Posterior cingulate gyrus (tissue), 11 donors: ENCODE results near the gene HPCAL1.

Source experiments
- DNase-seq, 10 donors: peaks; one replicate each; pipeline versions ENCODE4 v3.0.0 to v3.0.0-alpha.2; 2020 to 2021; ENCODE audit warnings: mixed read lengths in 3 of 10
- intact Hi-C: fragments of 100-400 bp; cut with DNase I; formaldehyde crosslinking; loops from one replicate; pipeline ENCODE4 v1.15.1; 2023

The HPCAL1 gene

GRCh38 chr2:10426726-10427617 lies 124.3 kb downstream of the HPCAL1 start:
- intact Hi-C loops: no loop called here

DNA sequence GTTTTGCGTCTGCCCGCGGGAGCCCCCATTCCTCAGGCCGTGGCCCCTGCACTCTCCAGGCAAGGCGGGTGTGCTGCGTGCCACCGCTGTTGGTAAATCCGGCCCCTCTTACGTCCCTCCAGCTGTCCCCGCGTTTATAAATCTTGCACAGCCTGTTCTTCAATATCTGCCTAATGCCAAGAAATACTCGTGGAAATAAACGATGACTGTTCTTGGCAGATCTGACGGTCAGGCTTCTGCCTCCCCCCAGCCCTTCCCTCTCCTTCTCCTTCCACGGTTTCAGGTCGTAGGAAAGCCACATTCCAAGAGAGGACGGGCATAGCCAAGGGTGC lies 124.9 kb downstream of the HPCAL1 start:
- peak in 1 of 10 donors; percentile 28 for DNase-seq
- intact Hi-C loops: no loop called here

More at GRCh38 chr2:10426726-10427617, 124.3 kb downstream of the HPCAL1 start:
- peak in 2 of 10 donors; percentile 56 to 67 for DNase-seq

- DNase-seq: peak in 1 of 10 donors; percentile 42
These were observed 125.7 kb downstream of the HPCAL1 start for GRCh38 chr2:10428355-10428754.

DNA sequence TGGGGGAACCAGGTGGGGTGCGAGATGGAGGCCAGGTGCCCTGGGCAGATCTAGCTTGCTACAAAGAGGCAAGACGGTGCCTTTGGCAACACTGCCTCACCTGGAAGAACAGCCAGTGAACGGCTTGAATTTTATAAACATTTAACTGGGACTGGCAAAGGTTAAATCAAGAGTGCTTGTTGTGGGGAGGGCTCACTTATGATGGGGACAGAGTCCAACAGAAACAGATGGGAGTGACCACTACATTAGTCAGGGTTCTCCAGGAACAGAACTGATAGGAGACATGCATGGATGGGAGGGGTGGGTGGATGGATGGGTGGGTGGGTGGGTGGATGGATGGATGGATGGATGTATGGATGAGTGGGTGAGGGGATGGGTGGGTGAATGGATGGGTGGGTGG lies 126.2 kb downstream of the HPCAL1 start:
- intact Hi-C loops: no loop called here
- DNase-seq: peak in 1 of 10 donors; percentile 50

More at GRCh38 chr2:10428355-10428754, 125.7 kb downstream of the HPCAL1 start:
- intact Hi-C loops: no loop called here

DNA sequence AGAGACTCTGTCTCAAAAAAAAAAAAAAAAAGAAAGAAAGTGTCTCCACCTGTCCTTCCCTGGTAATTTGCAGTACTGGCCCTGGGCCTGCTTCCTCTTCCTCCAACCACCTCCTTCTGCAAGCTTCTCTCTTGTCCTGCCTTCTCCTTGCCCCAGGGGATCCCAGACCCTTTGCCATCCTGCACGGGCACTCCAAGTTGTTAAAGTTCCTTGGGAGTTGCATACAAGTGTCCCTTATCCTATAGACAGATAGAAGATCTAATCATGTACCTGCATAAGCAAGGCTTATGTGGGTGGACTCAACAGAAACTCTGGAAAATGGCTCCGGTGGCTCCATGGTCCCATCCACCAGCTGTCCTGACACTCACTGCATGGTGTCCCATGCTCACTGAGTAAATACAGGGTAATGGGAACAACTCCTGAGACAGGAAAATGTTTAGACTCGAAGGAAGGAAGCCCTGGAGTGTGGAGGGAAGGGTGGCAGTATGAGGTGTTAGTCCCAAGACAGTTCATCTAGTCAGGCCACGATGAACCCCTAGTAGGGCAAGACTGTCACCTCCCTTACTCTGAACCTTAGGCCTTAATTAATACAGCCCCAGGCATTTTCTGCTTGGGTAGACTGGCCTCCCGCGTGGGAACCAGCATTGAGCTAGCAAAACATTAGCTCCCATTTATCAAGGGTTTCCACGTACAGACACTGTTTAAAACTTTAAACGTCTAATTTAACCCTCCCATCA lies 128.3 kb downstream of the HPCAL1 start:
- no peak for DNase-seq
- intact Hi-C loops: no loop called here

GRCh38 chr2:10431797-10432196 lies 129.1 kb downstream of the HPCAL1 start:
- intact Hi-C loops: no loop called here
- peak in 2 of 10 donors; percentile 24 to 42 for DNase-seq

DNA sequence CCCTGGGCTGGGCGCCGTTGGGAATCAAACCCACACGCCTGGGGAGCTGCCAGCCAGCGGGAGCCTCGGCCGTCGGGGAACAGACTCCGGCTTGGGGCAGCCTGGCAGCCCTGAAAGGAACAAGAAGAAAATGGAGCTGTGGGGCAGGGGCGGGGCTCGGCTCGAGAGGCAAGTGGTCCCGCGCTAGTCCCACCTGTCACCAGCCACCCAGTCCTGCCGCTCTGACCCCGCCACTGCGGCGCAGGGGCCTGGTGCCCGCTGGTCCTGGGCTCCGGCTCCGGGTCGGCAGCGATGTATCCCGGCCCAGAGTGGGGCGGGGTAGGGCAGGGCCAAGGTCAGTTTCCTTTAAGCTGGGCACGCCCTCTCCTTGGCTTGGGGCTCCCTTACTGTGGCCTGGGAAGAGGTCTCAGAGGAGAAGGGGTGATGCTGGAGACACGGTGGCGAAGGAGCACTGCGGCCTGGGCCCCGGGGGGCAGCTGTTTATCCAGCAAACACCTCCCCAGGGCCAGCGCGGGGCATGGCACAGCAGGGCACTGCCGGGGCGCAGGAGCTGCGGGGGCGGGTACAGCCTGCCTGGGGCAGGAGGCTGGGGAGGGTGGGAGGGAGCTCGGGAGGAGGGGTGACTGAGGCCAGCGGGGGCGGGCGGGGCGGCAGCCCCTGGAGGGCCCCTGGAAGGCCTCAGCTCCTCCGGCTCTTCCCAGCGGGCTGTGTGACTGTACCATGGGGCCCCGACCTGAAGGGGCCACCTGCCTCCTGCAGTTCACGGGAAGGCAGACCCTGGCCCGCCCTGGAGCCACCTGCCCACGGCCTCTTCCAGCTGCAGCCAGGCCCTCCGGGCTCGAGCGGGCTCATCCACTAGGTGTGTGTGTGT lies 129.8 kb downstream of the HPCAL1 start:
- DNase-seq: peak in 2 of 10 donors; percentile 62 to 76
- intact Hi-C loops: no loop called here

DNA sequence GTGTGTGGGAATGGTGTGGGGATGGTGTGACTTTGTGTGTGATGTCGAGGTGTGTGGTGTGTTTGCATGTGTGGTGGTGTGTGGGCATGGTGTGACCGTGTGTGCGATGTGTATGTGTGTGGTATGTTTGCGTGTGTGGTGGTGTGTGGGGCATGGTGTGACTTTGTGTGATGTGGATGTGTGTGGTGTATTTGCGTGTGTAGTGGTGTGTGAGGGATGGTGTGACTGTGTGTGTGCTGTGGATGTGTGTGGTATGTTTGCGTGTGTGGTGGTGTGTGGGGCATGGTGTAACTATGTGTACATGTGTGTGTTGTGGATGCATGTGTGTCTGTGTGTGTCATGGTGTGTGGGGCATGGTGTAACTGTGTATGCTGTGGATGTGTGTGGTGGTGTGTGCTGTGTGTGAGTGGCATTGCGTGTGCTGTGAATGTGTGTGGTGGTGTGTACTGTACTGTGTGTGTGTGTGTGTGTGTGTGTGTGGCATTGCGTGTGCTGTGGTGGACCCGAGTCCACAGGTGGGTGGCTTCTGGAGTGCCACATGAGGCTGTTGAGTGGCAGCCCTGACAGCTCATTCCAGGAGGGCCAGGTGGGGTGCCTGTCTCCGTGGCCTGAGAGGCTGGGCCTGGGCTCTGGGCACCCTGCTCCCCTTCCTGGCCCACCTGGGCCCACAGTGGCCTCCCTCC lies 130.7 kb downstream of the HPCAL1 start:
- peak in 1 of 10 donors; percentile 46 for DNase-seq
- intact Hi-C loops: no loop called here

DNA sequence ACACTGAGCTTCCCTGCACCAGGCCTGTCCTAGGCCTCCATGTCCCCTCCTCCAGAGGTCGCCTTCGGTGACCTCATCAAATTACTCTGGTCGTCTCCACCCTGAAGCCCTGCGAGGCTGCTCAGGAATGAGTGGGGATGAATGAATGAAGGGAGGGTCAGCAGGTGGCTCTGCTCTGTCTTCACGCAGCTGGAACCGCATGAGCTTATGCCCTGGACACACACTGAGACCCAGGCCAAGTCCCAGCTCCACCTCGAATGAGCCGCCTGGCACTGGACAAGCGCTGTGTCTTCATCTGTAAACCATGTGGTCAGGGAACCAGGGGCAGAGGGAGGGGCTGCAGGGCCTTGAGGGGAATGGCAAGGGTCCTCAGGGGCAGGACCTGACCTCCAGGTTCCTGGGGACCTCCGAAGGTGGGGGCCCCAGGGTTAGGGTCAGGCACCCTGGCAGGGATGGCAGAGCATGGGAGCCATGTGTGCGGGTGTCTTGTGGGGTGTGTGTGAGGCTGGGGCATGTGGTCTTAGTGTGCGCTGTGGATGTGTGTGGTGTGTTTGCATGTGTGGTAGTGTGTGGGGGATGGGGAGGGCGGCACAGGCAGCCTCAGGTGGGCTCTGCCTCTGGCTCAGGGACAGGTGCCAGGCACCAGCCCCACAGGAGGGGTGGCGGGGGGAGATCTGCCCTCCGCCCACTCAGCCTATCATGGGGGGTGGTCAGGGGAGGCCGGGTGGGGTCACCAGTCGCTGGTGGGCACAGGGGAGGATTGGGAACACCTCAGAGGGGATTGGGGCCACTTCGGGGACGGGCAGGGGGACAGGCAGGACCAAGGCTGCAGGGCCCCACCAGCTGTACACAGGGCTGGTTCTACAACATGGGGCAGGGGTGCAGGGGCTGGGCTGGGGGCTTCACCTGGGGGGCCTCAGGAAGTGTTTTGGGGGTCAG lies 131.5 kb downstream of the HPCAL1 start:
- intact Hi-C loops: loop anchor here (2.0 kb wide), 1 partner anchor 361 kb away; no protein-coding TSS in a partner anchor
- DNase-seq: peak in 2 of 10 donors; percentile 46 to 73

DNA sequence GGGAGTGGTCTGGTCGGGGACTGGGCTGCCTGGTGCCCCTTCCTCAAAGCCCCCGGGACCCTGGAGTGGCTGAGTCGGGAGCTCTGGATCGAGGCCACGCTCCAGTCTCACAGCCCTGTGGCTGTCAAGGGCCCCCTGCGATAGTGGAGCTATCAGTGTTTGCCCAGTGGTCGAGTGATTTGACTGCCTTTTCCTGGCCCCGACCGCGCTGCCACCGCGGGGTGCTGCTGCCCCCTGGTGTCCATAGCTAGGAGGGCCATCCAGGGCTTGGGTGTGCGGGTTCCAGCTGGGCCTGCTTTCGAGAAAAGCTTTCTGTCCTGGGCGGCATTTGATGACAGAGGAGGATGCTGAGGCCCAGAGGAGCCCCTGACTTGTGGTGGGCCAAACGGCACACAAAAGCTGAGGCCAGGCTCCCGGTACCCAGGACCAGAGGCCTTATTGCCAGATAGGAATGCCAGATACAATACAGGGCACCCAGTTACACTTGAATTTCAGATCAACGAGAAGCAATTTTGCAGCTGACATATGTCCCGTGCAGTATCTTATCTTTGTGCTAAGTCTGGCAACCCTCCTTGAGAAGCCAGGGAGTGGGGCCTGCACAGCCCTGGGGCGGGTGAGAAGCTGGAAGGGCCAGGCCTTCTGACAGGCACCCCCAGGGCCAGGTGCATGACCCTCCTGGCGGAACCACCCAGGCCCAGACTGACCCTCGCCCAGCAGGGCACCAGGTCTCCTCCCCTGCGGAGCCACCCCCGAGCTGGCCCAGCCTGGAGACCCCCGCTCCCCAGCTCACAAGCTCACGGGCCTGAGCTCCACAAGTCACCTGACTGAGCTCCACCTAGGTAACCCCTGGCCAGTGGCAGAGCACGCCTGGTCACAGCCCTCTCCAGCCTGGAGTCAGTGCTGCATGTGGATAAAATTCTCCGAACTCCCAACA lies 132.4 kb downstream of the HPCAL1 start:
- DNase-seq: peak; percentile 54 to 96 (median 78)
- intact Hi-C loops: loop anchor here (1.0 to 2.0 kb wide), 2 partner anchors 311 to 362 kb away; no protein-coding TSS in a partner anchor

DNA sequence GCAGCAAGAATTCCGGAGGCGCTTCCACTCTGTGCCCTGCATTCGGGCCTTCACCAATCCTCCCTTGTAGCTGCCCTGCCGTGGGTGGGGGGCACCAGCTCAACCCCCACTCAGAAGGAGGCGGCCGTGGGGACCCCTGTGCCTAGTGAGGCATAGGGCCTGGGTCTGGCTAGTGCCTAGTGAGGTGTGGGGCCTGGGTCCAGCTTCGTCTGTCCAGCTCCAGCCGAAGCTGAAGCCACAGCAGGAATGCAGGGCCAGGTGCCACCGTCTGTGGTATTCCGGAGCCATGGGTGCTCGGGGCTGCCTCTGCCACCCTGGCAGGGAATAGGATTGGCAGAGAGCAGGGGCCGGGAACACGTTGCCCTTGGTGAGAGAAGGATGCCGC lies 133.1 kb downstream of the HPCAL1 start:
- peak in 1 of 10 donors; percentile 67 for DNase-seq

GRCh38 chr2:10436583-10437110 lies 133.9 kb downstream of the HPCAL1 start:
- intact Hi-C loops: no loop called here
- peak in 1 of 10 donors; percentile 69 for DNase-seq

More for the DNA sequence above, 133.1 kb downstream of the HPCAL1 start:
- intact Hi-C loops: loop anchor here (1.0 to 2.0 kb wide), 2 partner anchors 312 to 363 kb away; no protein-coding TSS in a partner anchor

DNA sequence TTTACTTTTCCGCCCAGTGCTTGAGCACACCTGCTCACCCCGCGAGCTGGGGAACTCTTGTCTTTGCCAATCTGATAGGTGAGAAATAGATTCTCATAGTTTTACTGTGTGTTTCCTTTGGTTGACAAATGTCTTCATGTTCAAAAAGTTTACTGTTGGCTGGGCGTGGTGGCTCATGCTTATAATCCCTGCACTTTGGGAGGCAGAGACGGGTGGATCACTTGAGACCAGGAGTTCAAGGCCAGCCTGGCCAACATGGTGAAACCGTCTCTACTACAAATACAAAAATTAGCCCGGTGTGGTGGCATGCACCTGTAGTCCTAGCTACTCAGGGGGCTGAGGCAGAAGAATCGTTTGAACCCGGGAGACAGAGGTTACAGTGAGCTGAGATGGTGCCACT lies 135.1 kb downstream of the HPCAL1 start:
- intact Hi-C loops: no loop called here
- DNase-seq: peak in 1 of 10 donors; percentile 10

GRCh38 chr2:10438688-10439087 lies 136.0 kb downstream of the HPCAL1 start:
- peak in 2 of 10 donors; percentile 15 to 57 for DNase-seq
- intact Hi-C loops: no loop called here

GRCh38 chr2:10439185-10439879 lies 136.6 kb downstream of the HPCAL1 start:
- DNase-seq: peak in 1 of 10 donors; percentile 30
- intact Hi-C loops: no loop called here

GRCh38 chr2:10439971-10440370 lies 137.3 kb downstream of the HPCAL1 start:
- intact Hi-C loops: no loop called here
- DNase-seq: peak in 1 of 10 donors; percentile 49
